Activated naive CD8-positive, alpha-beta T cell treated with anti-CD3 and anti-CD28 coated beads, Interleukin-2, amount 10 ng/mL, durations not matched to agents 7 days and 5 days (primary cell): ENCODE measurements around the gene MAN1C1. TPM values are rescaled to one million over a fixed set of nuclear protein-coding genes. Genes with fewer than 3 reads are reported as not detected.
"Not testable (repeated sequence)": the region's sequence is repeated elsewhere in the genome, so short reads cannot be mapped to it uniquely, and the experiment has no call there.

Source experiments
- ATAC-seq: fragments of 150-1000 bp; cut with Tn5 transposase; one replicate; pipeline ENCODE4 v1.10.0; 2021; ENCODE audit warnings: low read depth, moderate library complexity
- POLR2A ChIA-PET: fragments of 350-600 bp; sonication (Branson Sonifier 250); formaldehyde crosslinking; loops from one replicate; lab custom pipeline; 2021; ENCODE audit warnings: antibody characterized with exemption; lab: Charles Lee
- DNase-seq: peaks from one replicate; pipeline ENCODE4 v3.0.0; 2021
- H3K27ac Mint-ChIP-seq: one replicate; pipeline ENCODE4 v1.8.0; 2022; ENCODE audit warnings: mild to moderate bottlenecking, mixed read lengths
- H3K27me3 Mint-ChIP-seq: one replicate; pipeline ENCODE4 v1.8.0; 2022; ENCODE audit warnings: mild to moderate bottlenecking, moderate library complexity, mixed read lengths
- H3K36me3 Mint-ChIP-seq: one replicate; pipeline ENCODE4 v1.8.0; 2021; ENCODE audit warnings: mild to moderate bottlenecking, mixed read lengths
- H3K4me1 Mint-ChIP-seq: one replicate; pipeline ENCODE4 v1.8.0; 2021; ENCODE audit warnings: mixed read lengths
- H3K4me3 Mint-ChIP-seq: one replicate; pipeline ENCODE4 v1.8.0; 2022; ENCODE audit warnings: mild to moderate bottlenecking, moderate library complexity, mixed read lengths
- H3K9me3 Mint-ChIP-seq: one replicate; pipeline ENCODE4 v1.8.0; 2021; ENCODE audit warnings: mixed read lengths
- total RNA-seq, 2 experiments: library from RNA; stranded (reverse); gene quantifications; one replicate each; pipeline ENCODE4 v1.2.3, GENCODE V29; 2021

Gene MAN1C1
- total RNA-seq, 2 experiments from 2014 or later, result 20.5 to 20.9 TPM

- POLR2A ChIA-PET, result interaction anchor here (1.0 kb wide), 1 partner anchor 389 kb away, joined by 3 read pairs; the partner anchor contains the start of gene SYF2
- DNase-seq (no peak), ATAC-seq (no peak)
- no peak overlapping the region for H3K27ac Mint-ChIP-seq
- H3K36me3 Mint-ChIP-seq, result peaks cover 27% of the 10 kb centered on the region
- H3K9me3 Mint-ChIP-seq, result no peaks in the 10 kb centered on the region
- peak overlapping the region; percentile 94 for H3K4me3 Mint-ChIP-seq
- H3K27me3 Mint-ChIP-seq, result no peaks in the 10 kb centered on the region
- H3K4me1 Mint-ChIP-seq, result peaks cover 68% of the 10 kb centered on the region
Observed at GRCh38 chr1:25621876-25622275, 5.3 kb downstream of the MAN1C1 start.

GRCh38 chr1:25622531-25622930, 5.9 kb downstream of the MAN1C1 start:
- Mint-ChIP-seq H3K27ac (no peak overlapping the region), H3K36me3 (peaks cover 33% of the 10 kb centered on the region), H3K4me1 (peaks cover 71% of the 10 kb centered on the region), H3K9me3 (no peaks in the 10 kb centered on the region), H3K4me3 (peak overlapping the region; percentile 58), H3K27me3 (no peaks in the 10 kb centered on the region)
- ATAC-seq (no peak), DNase-seq (no peak)
- POLR2A ChIA-PET, result interaction anchor here (1.0 to 3.0 kb wide), 2 partner anchors 19 to 390 kb away, joined by 3 to 22 read pairs; partner anchors contain the start of gene SYF2

GRCh38 chr1:25623007-25623406, 6.4 kb downstream of the MAN1C1 start:
- ATAC-seq (no peak), DNase-seq (no peak)
- H3K27ac Mint-ChIP-seq, result peak overlapping the region; percentile 33
- H3K4me1 Mint-ChIP-seq, result peaks cover 72% of the 10 kb centered on the region
- H3K4me3 Mint-ChIP-seq, result peak overlapping the region; percentile 58
- POLR2A ChIA-PET, result interaction anchor here (0.8 to 3.0 kb wide), 3 partner anchors 9 to 391 kb away, joined by 3 to 22 read pairs (median 3); partner anchors contain the start of gene SYF2
- no peaks in the 10 kb centered on the region for H3K9me3 Mint-ChIP-seq
- H3K27me3 Mint-ChIP-seq, result no peaks in the 10 kb centered on the region
- H3K36me3 Mint-ChIP-seq, result peaks cover 34% of the 10 kb centered on the region

- POLR2A ChIA-PET, result interaction anchor here (0.8 to 3.0 kb wide), 3 partner anchors 9 to 192 kb away, joined by 3 to 22 read pairs (median 4); no protein-coding TSS in a partner anchor
- Mint-ChIP-seq H3K27ac (peak overlapping the region; percentile 52), H3K27me3 (no peaks in the 10 kb centered on the region), H3K4me3 (peak overlapping the region; percentile 58), H3K9me3 (no peaks in the 10 kb centered on the region), H3K4me1 (peaks cover 66% of the 10 kb centered on the region), H3K36me3 (peaks cover 36% of the 10 kb centered on the region)
- ATAC-seq (no peak), DNase-seq (no peak)
Observed at GRCh38 chr1:25623731-25624130, 7.1 kb downstream of the MAN1C1 start.

- Mint-ChIP-seq H3K36me3 (peaks cover 40% of the 10 kb centered on the region), H3K9me3 (peaks cover 1% of the 10 kb centered on the region), H3K4me3 (peak overlapping the region; percentile 58), H3K4me1 (peaks cover 67% of the 10 kb centered on the region), H3K27ac (peak overlapping the region; percentile 52), H3K27me3 (no peaks in the 10 kb centered on the region)
- DNase-seq, result no peak
- peak; percentile 37 for ATAC-seq
- POLR2A ChIA-PET, result interaction anchor here (2.0 to 3.0 kb wide), 2 partner anchors 18 to 193 kb away, joined by 4 to 22 read pairs; no protein-coding TSS in a partner anchor
Observed at GRCh38 chr1:25624156-25624555, 7.6 kb downstream of the MAN1C1 start.

GRCh38 chr1:25624604-25625003, 8.0 kb downstream of the MAN1C1 start:
- DNase-seq, result no peak
- Mint-ChIP-seq H3K4me1 (peaks cover 63% of the 10 kb centered on the region), H3K27me3 (no peaks in the 10 kb centered on the region), H3K36me3 (peaks cover 41% of the 10 kb centered on the region), H3K27ac (no peak overlapping the region), H3K9me3 (peaks cover 1% of the 10 kb centered on the region), H3K4me3 (peak overlapping the region; percentile 58)
- POLR2A ChIA-PET, result interaction anchor here (2.0 to 3.0 kb wide), 2 partner anchors 17 to 193 kb away, joined by 4 to 22 read pairs; no protein-coding TSS in a partner anchor
- ATAC-seq, result no peak

GRCh38 chr1:25626018-25626417, 9.4 kb downstream of the MAN1C1 start:
- POLR2A ChIA-PET, result interaction anchor here (2.0 kb wide), 1 partner anchor 195 kb away, joined by 4 read pairs; no protein-coding TSS in a partner anchor
- Mint-ChIP-seq H3K4me3 (no peak overlapping the region), H3K36me3 (peaks cover 39% of the 10 kb centered on the region), H3K27ac (no peak overlapping the region), H3K9me3 (peaks cover 1% of the 10 kb centered on the region), H3K27me3 (no peaks in the 10 kb centered on the region), H3K4me1 (peaks cover 58% of the 10 kb centered on the region)
- no peak for ATAC-seq
- no peak for DNase-seq

- Mint-ChIP-seq H3K9me3 (peaks cover 1% of the 10 kb centered on the region), H3K27ac (no peak overlapping the region), H3K4me1 (peaks cover 55% of the 10 kb centered on the region), H3K27me3 (no peaks in the 10 kb centered on the region), H3K36me3 (peaks cover 41% of the 10 kb centered on the region), H3K4me3 (peak overlapping the region; percentile 4)
- DNase-seq (no peak), ATAC-seq (no peak)
- POLR2A ChIA-PET, result no interaction called here
Observed at GRCh38 chr1:25628741-25629421, 12.3 kb downstream of the MAN1C1 start.

- no peak overlapping the region for H3K27ac Mint-ChIP-seq
- H3K36me3 Mint-ChIP-seq, result peaks cover 45% of the 10 kb centered on the region
- no peak for ATAC-seq
- no peaks in the 10 kb centered on the region for H3K27me3 Mint-ChIP-seq
- H3K9me3 Mint-ChIP-seq, result peaks cover 1% of the 10 kb centered on the region
- H3K4me3 Mint-ChIP-seq, result no peak overlapping the region
- DNase-seq, result no peak
- POLR2A ChIA-PET, result no interaction called here
- peaks cover 50% of the 10 kb centered on the region for H3K4me1 Mint-ChIP-seq
Observed at GRCh38 chr1:25629836-25630235, 13.2 kb downstream of the MAN1C1 start.

GRCh38 chr1:25631750-25632485, 15.3 kb downstream of the MAN1C1 start:
- ATAC-seq (peak; percentile 69), DNase-seq (no peak)
- Mint-ChIP-seq H3K27me3 (no peaks in the 10 kb centered on the region), H3K4me3 (peak overlapping the region; percentile 83), H3K27ac (peak overlapping the region; percentile 97), H3K4me1 (peaks cover 48% of the 10 kb centered on the region), H3K9me3 (peaks cover 11% of the 10 kb centered on the region), H3K36me3 (peaks cover 45% of the 10 kb centered on the region)
- POLR2A ChIA-PET, result interaction anchor here (0.9 to 2.0 kb wide), 5 partner anchors 9 to 44 kb away, joined by 3 to 26 read pairs (median 7); partner anchors contain the start of gene MAN1C1

- Mint-ChIP-seq H3K27ac (peak overlapping the region; percentile 45), H3K27me3 (no peaks in the 10 kb centered on the region), H3K9me3 (peaks cover 10% of the 10 kb centered on the region), H3K4me3 (peak overlapping the region; percentile 49), H3K36me3 (peaks cover 49% of the 10 kb centered on the region), H3K4me1 (peaks cover 40% of the 10 kb centered on the region)
- POLR2A ChIA-PET, result interaction anchor here (1.2 kb wide), 1 partner anchor 8 kb away, joined by 4 read pairs; no protein-coding TSS in a partner anchor
- no peak for ATAC-seq
- DNase-seq, result no peak
Observed at GRCh38 chr1:25634066-25634465, 17.5 kb downstream of the MAN1C1 start.

- peaks cover 48% of the 10 kb centered on the region for H3K36me3 Mint-ChIP-seq
- peaks cover 10% of the 10 kb centered on the region for H3K9me3 Mint-ChIP-seq
- peaks cover 37% of the 10 kb centered on the region for H3K4me1 Mint-ChIP-seq
- no peak for DNase-seq
- no peak for ATAC-seq
- H3K4me3 Mint-ChIP-seq, result peak overlapping the region; percentile 28
- POLR2A ChIA-PET, result interaction anchor here (0.6 kb wide), 1 partner anchor 16 kb away, joined by 3 read pairs; no protein-coding TSS in a partner anchor
- no peaks in the 10 kb centered on the region for H3K27me3 Mint-ChIP-seq
- H3K27ac Mint-ChIP-seq, result peak overlapping the region; percentile 28
Observed at GRCh38 chr1:25634896-25635295, 18.3 kb downstream of the MAN1C1 start.

- peaks cover 52% of the 10 kb centered on the region for H3K36me3 Mint-ChIP-seq
- H3K27ac Mint-ChIP-seq, DNase-seq, H3K27me3 Mint-ChIP-seq, POLR2A ChIA-PET, H3K9me3 Mint-ChIP-seq, H3K4me3 Mint-ChIP-seq, ATAC-seq: not testable (repeated sequence)
- peaks cover 38% of the 10 kb centered on the region for H3K4me1 Mint-ChIP-seq
Observed at GRCh38 chr1:25636141-25636540, 19.6 kb downstream of the MAN1C1 start.
